ENCODE results near the gene ZDHHC7. TPM values are rescaled to one million over a fixed set of nuclear protein-coding genes. Genes with fewer than 3 reads are reported as not detected.
"Not testable (repeated sequence)": the region's sequence is repeated elsewhere in the genome, so short reads cannot be mapped to it uniquely, and the experiment has no call there.

ZDHHC7 gene
- total RNA-seq, 2 donors from 2014 or later: 17.5 to 39.2 TPM

DNA sequence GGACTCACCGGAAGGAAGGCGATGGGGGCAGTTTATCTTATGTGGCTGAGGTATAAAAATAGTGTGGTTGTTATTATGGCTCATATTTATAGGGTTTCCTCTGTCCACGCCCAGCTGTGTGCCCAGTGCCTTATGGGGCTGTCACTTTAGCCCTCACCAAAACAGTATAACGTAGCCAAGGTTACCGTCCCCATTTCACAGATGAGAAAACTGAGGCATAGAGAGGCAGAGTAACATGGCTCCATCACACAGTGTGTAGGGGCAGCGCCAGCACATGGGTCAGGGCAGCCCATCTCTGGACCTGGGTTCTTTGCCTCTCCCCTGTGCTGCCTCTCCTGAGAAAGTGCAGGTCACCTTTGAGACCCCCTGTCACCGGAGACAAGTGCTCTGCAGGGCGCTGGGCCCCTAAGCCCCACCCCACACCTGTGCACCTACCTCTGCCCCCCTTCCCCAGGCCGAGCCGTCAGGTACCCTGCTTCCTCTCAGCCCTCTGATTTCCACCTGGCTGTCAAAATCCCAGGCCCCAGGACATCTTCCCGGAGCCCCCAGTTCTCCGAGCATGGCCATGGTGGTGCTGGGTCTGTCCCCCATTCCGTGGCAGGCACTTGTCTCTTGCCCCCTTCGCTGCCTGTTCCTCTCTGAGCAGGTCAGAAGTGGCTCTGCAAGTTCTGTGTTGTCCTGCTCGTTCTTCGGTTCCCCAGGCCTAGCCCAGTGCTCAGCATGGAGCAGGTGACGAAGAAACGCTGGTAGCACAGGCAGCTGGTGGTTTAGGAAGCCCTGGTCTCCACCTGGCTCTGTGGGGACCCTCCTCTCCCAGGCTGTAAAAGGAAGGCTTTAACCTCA, 23.5 kb upstream of the ZDHHC7 start:
- no peaks in the 10 kb centered on the region for H3K36me3 ChIP-seq (replicated peaks in 1 of 2; ENCODE audit: insufficient read depth in 1 of 2, low read depth in 2 of 2)
- H3K27me3 ChIP-seq: no peaks in the 10 kb centered on the region
- H3K9me3 ChIP-seq: no peaks in the 10 kb centered on the region
- intact Hi-C loops (cut with DNase I): no loop called here
- peaks cover 33% of the 10 kb centered on the region for H3K4me1 ChIP-seq
- no peak for DNase-seq
- 89 to 95% methylated on average over 15 to 18 of the region's 18 CpGs for WGBS, 2 donors
- H3K4me3 ChIP-seq: no peak overlapping the region
- peak overlapping the region in 1 of 4 donors; percentile 4 for H3K27ac ChIP-seq
- TF ChIP-seq, protein P1, sequence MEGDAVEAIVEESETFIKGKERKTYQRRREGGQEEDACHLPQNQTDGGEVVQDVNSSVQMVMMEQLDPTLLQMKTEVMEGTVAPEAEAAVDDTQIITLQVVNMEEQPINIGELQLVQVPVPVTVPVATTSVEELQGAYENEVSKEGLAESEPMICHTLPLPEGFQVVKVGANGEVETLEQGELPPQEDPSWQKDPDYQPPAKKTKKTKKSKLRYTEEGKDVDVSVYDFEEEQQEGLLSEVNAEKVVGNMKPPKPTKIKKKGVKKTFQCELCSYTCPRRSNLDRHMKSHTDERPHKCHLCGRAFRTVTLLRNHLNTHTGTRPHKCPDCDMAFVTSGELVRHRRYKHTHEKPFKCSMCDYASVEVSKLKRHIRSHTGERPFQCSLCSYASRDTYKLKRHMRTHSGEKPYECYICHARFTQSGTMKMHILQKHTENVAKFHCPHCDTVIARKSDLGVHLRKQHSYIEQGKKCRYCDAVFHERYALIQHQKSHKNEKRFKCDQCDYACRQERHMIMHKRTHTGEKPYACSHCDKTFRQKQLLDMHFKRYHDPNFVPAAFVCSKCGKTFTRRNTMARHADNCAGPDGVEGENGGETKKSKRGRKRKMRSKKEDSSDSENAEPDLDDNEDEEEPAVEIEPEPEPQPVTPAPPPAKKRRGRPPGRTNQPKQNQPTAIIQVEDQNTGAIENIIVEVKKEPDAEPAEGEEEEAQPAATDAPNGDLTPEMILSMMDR (IDR thresholded peaks at IDR 0.05): no peak
- TF ChIP-seq POLR2A (IDR thresholded peaks at IDR 0.05): no peak
- ATAC-seq: no peak

- no peak for ATAC-seq
- intact Hi-C loops (cut with DNase I): no loop called here
- 90 to 95% methylated on average over 17 of the region's 17 CpGs for WGBS, 2 donors
- Histone ChIP-seq H3K4me1 (peaks cover 42% of the 10 kb centered on the region), H3K4me3 (no peak overlapping the region), H3K36me3 (replicated peaks in 1 of 2; ENCODE audit: insufficient read depth in 1 of 2, low read depth in 2 of 2) (no peaks in the 10 kb centered on the region), H3K9me3 (no peaks in the 10 kb centered on the region), H3K27me3 (no peaks in the 10 kb centered on the region), H3K27ac (no peak overlapping the region)
- TF ChIP-seq, protein P1 (IDR thresholded peaks at IDR 0.05): no peak
- no peak for TF ChIP-seq POLR2A (IDR thresholded peaks at IDR 0.05)
- DNase-seq: no peak
These were observed 21.8 kb upstream of the ZDHHC7 start for GRCh38 chr16:85033171-85033570.

DNA sequence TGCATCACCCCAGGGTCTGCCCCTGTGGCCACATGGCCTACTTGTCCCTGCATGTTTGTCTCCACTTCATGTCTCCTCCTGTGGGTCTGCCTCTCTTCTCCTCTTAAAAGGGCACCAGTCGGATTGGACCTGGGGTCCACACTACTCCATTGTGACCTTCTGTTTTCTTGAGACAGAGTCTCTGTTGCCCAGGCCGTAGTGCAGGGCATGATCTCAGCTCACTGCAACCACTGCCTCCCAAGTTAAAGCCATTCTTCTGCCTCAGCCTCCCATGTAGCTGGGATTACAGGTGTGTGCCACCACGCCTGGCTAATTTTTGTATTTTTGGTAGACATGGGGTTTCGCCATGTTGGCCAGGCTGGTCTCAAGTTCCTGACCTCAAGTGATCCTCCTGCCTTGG, 20.9 kb upstream of the ZDHHC7 start:
- ATAC-seq; H3K36me3 ChIP-seq (replicated peaks in 1 of 2; ENCODE audit: insufficient read depth in 1 of 2, low read depth in 2 of 2): not testable (repeated sequence)
- 96 to 97% methylated on average over 4 of the region's 4 CpGs for WGBS, 2 donors

DNA sequence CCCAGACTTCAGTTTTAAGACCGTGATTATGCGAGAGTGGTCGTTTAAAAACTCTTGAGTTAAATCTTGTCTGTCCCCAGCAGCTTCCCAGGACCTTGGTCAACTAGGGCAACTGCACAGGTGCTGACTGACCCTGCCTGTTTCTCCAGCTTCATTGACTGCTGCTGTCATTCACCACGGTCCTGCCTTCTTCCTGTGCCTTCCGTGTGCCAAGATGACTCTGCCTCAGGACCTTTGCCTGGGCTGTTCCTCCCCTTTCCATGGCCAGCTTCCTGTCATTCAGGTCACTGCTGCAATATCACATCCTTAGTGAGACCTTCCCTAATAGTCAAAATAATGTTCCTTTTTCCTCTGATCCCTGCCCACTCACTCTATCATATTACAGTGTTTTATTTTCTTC, 20.1 kb upstream of the ZDHHC7 start:
- Histone ChIP-seq H3K4me1 (peaks cover 42% of the 10 kb centered on the region), H3K27ac (no peak overlapping the region), H3K4me3 (no peak overlapping the region), H3K27me3 (no peaks in the 10 kb centered on the region), H3K36me3 (replicated peaks in 1 of 2; ENCODE audit: insufficient read depth in 1 of 2, low read depth in 2 of 2) (no peaks in the 10 kb centered on the region), H3K9me3 (no peaks in the 10 kb centered on the region)
- WGBS, 2 donors: 55 to 67% methylated on average over 5 of the region's 5 CpGs
- ATAC-seq: no peak
- no peak for TF ChIP-seq POLR2A (IDR thresholded peaks at IDR 0.05)
- TF ChIP-seq, protein P1 (IDR thresholded peaks at IDR 0.05): no peak
- intact Hi-C loops (cut with DNase I): no loop called here
- DNase-seq: peak in 1 of 4 donors; percentile 38

More for the DNA sequence above, 20.9 kb upstream of the ZDHHC7 start:
- H3K4me3 ChIP-seq; H3K27ac ChIP-seq; H3K27me3 ChIP-seq; H3K9me3 ChIP-seq; intact Hi-C loops (cut with DNase I); DNase-seq: not testable (repeated sequence)
- peaks cover 42% of the 10 kb centered on the region for H3K4me1 ChIP-seq

GRCh38 chr16:85029981-85030401, 18.7 kb upstream of the ZDHHC7 start:
- Histone ChIP-seq H3K4me3 (no peak overlapping the region), H3K9me3 (no peaks in the 10 kb centered on the region), H3K36me3 (replicated peaks in 1 of 2; ENCODE audit: insufficient read depth in 1 of 2, low read depth in 2 of 2) (no peaks in the 10 kb centered on the region), H3K27ac (peak overlapping the region; percentile 87 to 93 (median 91)), H3K4me1 (peaks cover 36% of the 10 kb centered on the region), H3K27me3 (no peaks in the 10 kb centered on the region)
- WGBS, 2 donors: 44 to 54% methylated on average over 16 of the region's 16 CpGs
- intact Hi-C loops (cut with DNase I): no loop called here
- ATAC-seq (no peak), DNase-seq (peak in 3 of 4 donors; percentile 23 to 31 (median 27))
- TF ChIP-seq, protein P1 (IDR thresholded peaks at IDR 0.05): no peak
- no peak for TF ChIP-seq POLR2A (IDR thresholded peaks at IDR 0.05)

All from body of pancreas (tissue), 4 donors.